ENCODE data around the gene OR5M3. TPM values are rescaled to one million over a fixed set of nuclear protein-coding genes. Genes with fewer than 3 reads are reported as not detected.

Gene OR5M3
- total RNA-seq, 4 donors from 2014 or later = not detected

- TF ChIP-seq POLR2A (IDR thresholded peaks at IDR 0.05) (no peak), CTCF (IDR thresholded peaks at IDR 0.05) (no peak)
Observed at GRCh38 chr11:56491270-56491669, 18.1 kb upstream of the OR5M3 start, which contains the start of gene OR5M8. TSS of gene OR5M8 (minus strand) at chr11:56491370. CDS start at chr11:56491370, 0 bp downstream.

GRCh38 chr11:56486801-56487200 is 13.6 kb upstream of the OR5M3 start:
- Histone ChIP-seq H3K36me3 (no peaks in the 10 kb centered on the region), H3K4me1 (no peaks in the 10 kb centered on the region), H3K27me3 (no peaks in the 10 kb centered on the region), H3K27ac (no peak overlapping the region), H3K9me3 (no peaks in the 10 kb centered on the region), H3K4me3 (no peak overlapping the region)
- DNase-seq = no peak
- TF ChIP-seq CTCF (IDR thresholded peaks at IDR 0.05) = no peak
- TF ChIP-seq POLR2A (IDR thresholded peaks at IDR 0.05) = no peak

More at GRCh38 chr11:56491270-56491669, 18.1 kb upstream of the OR5M3 start, which contains the start of gene OR5M8:
- Histone ChIP-seq H3K4me1 (no peaks in the 10 kb centered on the region), H3K9me3 (no peaks in the 10 kb centered on the region), H3K27me3 (no peaks in the 10 kb centered on the region), H3K27ac (no peak within 1 kb of the TSS), H3K36me3 (no peaks in the 10 kb centered on the region), H3K4me3 (no peak within 1 kb of the TSS)
- DNase-seq = no peak

- H3K27me3 ChIP-seq = no peaks in the 10 kb centered on the region
- H3K9me3 ChIP-seq = no peaks in the 10 kb centered on the region
- TF ChIP-seq POLR2A (IDR thresholded peaks at IDR 0.05) = no peak
- TF ChIP-seq CTCF (IDR thresholded peaks at IDR 0.05) = no peak
- DNase-seq = no peak
- no peaks in the 10 kb centered on the region for H3K4me1 ChIP-seq
- H3K36me3 ChIP-seq = no peaks in the 10 kb centered on the region
- H3K27ac ChIP-seq = no peak overlapping the region
- no peak overlapping the region for H3K4me3 ChIP-seq
Observed at GRCh38 chr11:56474729-56475235, 1.6 kb upstream of the OR5M3 start.

GRCh38 chr11:56457076-56457475 is 16.1 kb downstream of the OR5M3 start:
- TF ChIP-seq POLR2A (IDR thresholded peaks at IDR 0.05) (no peak), CTCF (IDR thresholded peaks at IDR 0.05) (no peak)
- no peak for DNase-seq
- Histone ChIP-seq H3K27me3 (no peaks in the 10 kb centered on the region), H3K4me1 (no peaks in the 10 kb centered on the region), H3K27ac (no peak overlapping the region), H3K36me3 (no peaks in the 10 kb centered on the region), H3K4me3 (no peak overlapping the region), H3K9me3 (no peaks in the 10 kb centered on the region)

GRCh38 chr11:56453521-56453920 is 19.6 kb downstream of the OR5M3 start:
- TF ChIP-seq POLR2A (IDR thresholded peaks at IDR 0.05) (no peak), CTCF (IDR thresholded peaks at IDR 0.05) (no peak)

More at GRCh38 chr11:56453521-56453920, 19.6 kb downstream of the OR5M3 start:
- DNase-seq = no peak
- Histone ChIP-seq H3K36me3 (no peaks in the 10 kb centered on the region), H3K4me1 (no peaks in the 10 kb centered on the region), H3K9me3 (no peaks in the 10 kb centered on the region), H3K27me3 (no peaks in the 10 kb centered on the region), H3K27ac (no peak overlapping the region), H3K4me3 (no peak overlapping the region)

Other genes starting within 250 kb of the OR5M3 start
- not detected for gene OR5T2, start 239.1 kb downstream of the OR5M3 start, total RNA-seq
- not detected for gene OR5T3, start 221.1 kb downstream of the OR5M3 start, total RNA-seq
- not detected for gene OR5T1, start 199.2 kb downstream of the OR5M3 start, total RNA-seq
- gene OR8H1, start 181.1 kb downstream of the OR5M3 start, total RNA-seq = not detected
- gene OR8K3, start 158.2 kb downstream of the OR5M3 start, total RNA-seq = not detected
- gene OR8K1, start 127.3 kb downstream of the OR5M3 start, total RNA-seq = not detected
- gene OR8J1, start 119.1 kb downstream of the OR5M3 start, total RNA-seq = not detected
- gene OR8U1, start 97.7 kb downstream of the OR5M3 start, total RNA-seq = not detected
- gene OR5AL1, start 60.7 kb downstream of the OR5M3 start, total RNA-seq = not detected
- gene OR5M8, start 18.0 kb upstream of the OR5M3 start, total RNA-seq = not detected
- not detected for gene OR5M11, start 69.9 kb upstream of the OR5M3 start, total RNA-seq
- not detected for gene OR5M10, start 104.4 kb upstream of the OR5M3 start, total RNA-seq
- gene OR5M1, start 141.5 kb upstream of the OR5M3 start, total RNA-seq = not detected
- gene OR5AP2, start 169.1 kb upstream of the OR5M3 start, total RNA-seq = not detected
- not detected for gene OR5AR1, start 190.3 kb upstream of the OR5M3 start, total RNA-seq
- gene OR9G1, start 225.7 kb upstream of the OR5M3 start, total RNA-seq = not detected